ENCODE results near the gene BRSK2. TPM values are rescaled to one million over a fixed set of nuclear protein-coding genes. Genes with fewer than 3 reads are reported as not detected.

The BRSK2 gene
- total RNA-seq, 2 donors from 2014 or later, result 67.5 to 113 TPM

- peak; percentile 46 for ATAC-seq
Observed at GRCh38 chr11:1445741-1446445, 56.2 kb downstream of the BRSK2 start.

GRCh38 chr11:1446623-1447022 lies 56.9 kb downstream of the BRSK2 start:
- H3K4me3 ChIP-seq, result no peak overlapping the region
- H3K27ac ChIP-seq, result no peak overlapping the region
- DNase-seq (no peak), ATAC-seq (no peak)
- no peaks in the 10 kb centered on the region for H3K4me1 ChIP-seq
- H3K36me3 ChIP-seq (replicated peaks in 1 of 2; ENCODE audit: insufficient read depth in 1 of 2, low read depth in 2 of 2), result peaks cover 0 to 6% of the 10 kb centered on the region in 2 donors
- WGBS, 2 donors, result 75% methylated on average over 8 of the region's 9 CpGs; no CpG with 5 or more reads in 1 of the 2 donors
- intact Hi-C loops (cut with DNase I), result no loop called here
- no peaks in the 10 kb centered on the region for H3K9me3 ChIP-seq
- TF ChIP-seq POLR2A (IDR thresholded peaks at IDR 0.05) (no peak), CTCF (IDR thresholded peaks at IDR 0.05) (no peak)
- peaks cover 0 to 4% of the 10 kb centered on the region in 2 donors for H3K27me3 ChIP-seq

More at GRCh38 chr11:1445741-1446445, 56.2 kb downstream of the BRSK2 start:
- H3K4me3 ChIP-seq, result no peak overlapping the region
- DNase-seq, result peak in 1 of 4 donors; percentile 51
- H3K4me1 ChIP-seq, result no peaks in the 10 kb centered on the region
- H3K27ac ChIP-seq, result no peak overlapping the region
- peaks cover 0 to 4% of the 10 kb centered on the region in 2 donors for H3K27me3 ChIP-seq
- TF ChIP-seq POLR2A (IDR thresholded peaks at IDR 0.05), result no peak
- TF ChIP-seq CTCF (IDR thresholded peaks at IDR 0.05), result no peak
- peaks cover 0 to 4% of the 10 kb centered on the region in 2 donors for H3K36me3 ChIP-seq (replicated peaks in 1 of 2; ENCODE audit: insufficient read depth in 1 of 2, low read depth in 2 of 2)
- no peaks in the 10 kb centered on the region for H3K9me3 ChIP-seq
- intact Hi-C loops (cut with DNase I), result no loop called here
- whole genome bisulfite sequencing, 2 donors, result 89% methylated on average over 28 of the region's 30 CpGs; no CpG with 5 or more reads in 1 of the 2 donors

- ATAC-seq, result no peak
- 84 to 93% methylated on average over 8 to 42 of the region's 49 CpGs for WGBS, 2 donors
- TF ChIP-seq CTCF (IDR thresholded peaks at IDR 0.05) (no peak), POLR2A (IDR thresholded peaks at IDR 0.05) (no peak)
- Histone ChIP-seq H3K9me3 (no peaks in the 10 kb centered on the region), H3K27me3 (peaks cover 0 to 4% of the 10 kb centered on the region in 2 donors), H3K4me1 (no peaks in the 10 kb centered on the region), H3K27ac (no peak overlapping the region), H3K4me3 (no peak overlapping the region), H3K36me3 (replicated peaks in 1 of 2; ENCODE audit: insufficient read depth in 1 of 2, low read depth in 2 of 2) (peaks cover 0 to 3% of the 10 kb centered on the region in 2 donors)
- no peak for DNase-seq
- intact Hi-C loops (cut with DNase I), result no loop called here
Observed at GRCh38 chr11:1447845-1448825, 58.4 kb downstream of the BRSK2 start.

- no peaks in the 10 kb centered on the region for H3K9me3 ChIP-seq
- 65 to 90% methylated on average over 2 to 20 of the region's 24 CpGs for WGBS, 2 donors
- no peak for TF ChIP-seq CTCF (IDR thresholded peaks at IDR 0.05)
- TF ChIP-seq POLR2A (IDR thresholded peaks at IDR 0.05), result no peak
- no peak for ATAC-seq
- DNase-seq, result no peak
- no peaks in the 10 kb centered on the region for H3K4me1 ChIP-seq
- H3K36me3 ChIP-seq (replicated peaks in 1 of 2; ENCODE audit: insufficient read depth in 1 of 2, low read depth in 2 of 2), result peaks cover 0 to 2% of the 10 kb centered on the region in 2 donors
- H3K27me3 ChIP-seq, result peaks cover 0 to 4% of the 10 kb centered on the region in 2 donors
- H3K4me3 ChIP-seq, result no peak overlapping the region
- intact Hi-C loops (cut with DNase I), result no loop called here
- no peak overlapping the region for H3K27ac ChIP-seq
Observed at GRCh38 chr11:1448882-1449281, 59.1 kb downstream of the BRSK2 start.
